K562 (cell line): ENCODE measurements around the gene CCL2. TPM values are rescaled to one million over a fixed set of nuclear protein-coding genes. Genes with fewer than 3 reads are reported as not detected.

ENCODE experiments used
- ATAC-seq: fragments of 200-7000 bp; cut with Tn5 transposase; 3 replicates; pipeline ENCODE4 v1.9.1; 2020; ENCODE audit warnings: moderate library complexity
- BruUV-seq: library from RNA; stranded (reverse); fragments of 400-500 nt; replicated peaks from 2 replicates; lab custom pipeline; 2021; lab: Mats Ljungman, UMichigan
- CTCF ChIA-PET: fragments of 300-600 bp; formaldehyde crosslinking; extraction: SDS; loops from one replicate; lab custom pipeline; 2021; ENCODE audit warnings: low intra/inter-chr PET ratio; lab: Yijun Ruan, JAX
- POLR2A ChIA-PET: fragments of 300-600, 350-650 bp; sonication (Branson Sonifier 250); formaldehyde crosslinking; extraction: SDS; loops from one replicate; lab custom pipeline; 2021; ENCODE audit warnings: antibody characterized with exemption, inconsistent platforms; lab: Yijun Ruan, JAX
- DNase-seq, 4 experiments: peaks; one replicate each; pipeline versions ENCODE4 v3.0.0 to v3.0.0-alpha.2; 2011 to 2018; ENCODE audit warnings: low spot score in 3 of 4, mixed read lengths in 3 of 4; ENCODE audit errors: extremely low read depth in 1 of 4
- FAIRE-seq: peaks from 2 replicates; lab custom pipeline; 2011; peaks lifted over from hg19 to GRCh38; lab: Jason Lieb, UNC
- H2AFZ ChIP-seq: 2 replicates; pipeline ENCODE4 v1.6.0; 2011; ENCODE audit warnings: low read depth, low read length, control low read depth, inconsistent platforms
- H3K27ac ChIP-seq: fragments of 200-600 bp; 3 replicates; pipeline ENCODE4 v1.8.0; 2011; ENCODE audit warnings: low read depth, mild to moderate bottlenecking, control low read depth, inconsistent platforms, low read length, moderate library complexity, mixed read lengths; ENCODE audit errors: extremely low read depth
- H3K27me3 ChIP-seq, 2 experiments: fragments of 300-600 bp in 1 of 2; 2 replicates in 1 of 2; 3 replicates in 1 of 2; pipeline versions ENCODE4 v1.6.0 to v1.8.0; 2011; ENCODE audit warnings: inconsistent platforms in 2 of 2, low read length in 2 of 2, mild to moderate bottlenecking in 1 of 2, mixed read lengths in 1 of 2, moderate library complexity in 1 of 2; ENCODE audit not compliant: control insufficient read depth in 2 of 2, insufficient read depth in 2 of 2
- H3K36me3 ChIP-seq: fragments of 300-600 bp; 3 replicates; pipeline ENCODE4 v1.8.0; 2011; ENCODE audit warnings: mild to moderate bottlenecking, low read length, inconsistent platforms; ENCODE audit not compliant: control insufficient read depth, insufficient read depth
- H3K4me1 ChIP-seq, 2 experiments: fragments of 200-600 bp in 1 of 2; replicated peaks in 1 of 2; 2 replicates in 1 of 2; 3 replicates in 1 of 2; pipeline versions ENCODE4 v1.5.1 to v1.8.0; 2011; ENCODE audit warnings: inconsistent platforms in 2 of 2, low read length in 2 of 2, mild to moderate bottlenecking in 1 of 2, mixed read lengths in 1 of 2, moderate library complexity in 1 of 2; ENCODE audit not compliant: control insufficient read depth in 2 of 2, insufficient read depth in 2 of 2
- H3K4me2 ChIP-seq: 2 replicates; pipeline ENCODE4 v1.6.1; 2011; ENCODE audit warnings: low read length, control low read depth, inconsistent platforms, mixed read lengths; ENCODE audit not compliant: insufficient read depth
- H3K4me3 ChIP-seq: fragments of 200-600 bp; sonication (generic), shearing (Covaris generic); 2 replicates; pipeline ENCODE4 v1.5.1; 2016; ENCODE audit warnings: control low read depth, inconsistent platforms
- H3K79me2 ChIP-seq: fragments of 200-600 bp; 3 replicates; pipeline ENCODE4 v1.8.0; 2011; ENCODE audit warnings: low read length, inconsistent platforms; ENCODE audit not compliant: control insufficient read depth, insufficient read depth
- H3K9ac ChIP-seq, 2 experiments: 2 replicates each; pipeline versions ENCODE4 v1.6.0 to v1.6.1; 2011; ENCODE audit warnings: low read depth in 2 of 2, low read length in 2 of 2, control low read depth in 1 of 2, inconsistent platforms in 1 of 2, mild to moderate bottlenecking in 1 of 2, mixed read lengths in 1 of 2; ENCODE audit not compliant: insufficient read depth in 1 of 2
- H3K9me1 ChIP-seq: one replicate; pipeline ENCODE4 v1.6.0; 2011; ENCODE audit warnings: inconsistent platforms, mild to moderate bottlenecking, low read length, moderate library complexity; ENCODE audit not compliant: control insufficient read depth, insufficient read depth
- H3K9me3 ChIP-seq: replicated peaks from 2 replicates; pipeline ENCODE4 v1.5.1; 2011; ENCODE audit warnings: low read depth, low read length, inconsistent platforms; ENCODE audit not compliant: control insufficient read depth, insufficient read depth
- H4K20me1 ChIP-seq: replicated peaks from 2 replicates; pipeline ENCODE4 v1.6.1; 2011; ENCODE audit warnings: low read length, inconsistent platforms, mixed read lengths; ENCODE audit not compliant: control insufficient read depth, insufficient read depth
- BCOR ChIP-seq: fragments of 450-650 bp; IDR thresholded peaks from 2 replicates; pipeline ENCODE4 v1.6.1; 2016
- CHAMP1 ChIP-seq: fragments of 450-650 bp; IDR thresholded peaks from 2 replicates; pipeline ENCODE4 v1.6.1; 2016; ENCODE audit warnings: mild to moderate bottlenecking
- ETS1 ChIP-seq: conservative IDR thresholded peaks from 2 replicates; pipeline ENCODE4 v1.6.1; 2011; ENCODE audit warnings: low read depth, mild to moderate bottlenecking, low read length; ENCODE audit not compliant: control insufficient read depth
- FIP1L1 ChIP-seq: fragments of 200-400 bp; formaldehyde crosslinking; IDR thresholded peaks from 2 replicates; pipeline ENCODE4 v1.6.1; 2018; ENCODE audit warnings: mild to moderate bottlenecking, low read depth, low read length; ENCODE audit not compliant: poor library complexity, severe bottlenecking
- KDM1A ChIP-seq, 2 experiments: fragments of 450-650 bp; IDR thresholded peaks; 2 replicates each; pipeline ENCODE4 v1.6.1; 2016; ENCODE audit warnings: mild to moderate bottlenecking in 2 of 2
- KHSRP ChIP-seq: fragments of 450-650 bp; IDR thresholded peaks from 2 replicates; pipeline ENCODE4 v1.6.1; 2017
- PRMT5 ChIP-seq: sonication (generic); formaldehyde crosslinking; IDR thresholded peaks from 2 replicates; pipeline ENCODE4 v1.5.0; 2020; ENCODE audit warnings: missing genetic modification reagents
- RBM25 ChIP-seq: fragments of 200-400 bp; formaldehyde crosslinking; IDR thresholded peaks from 2 replicates; pipeline ENCODE4 v1.6.1; 2018; ENCODE audit warnings: low read length, low read depth, moderate library complexity; ENCODE audit not compliant: severe bottlenecking
- TFAP4 ChIP-seq: sonication (generic); formaldehyde crosslinking; IDR thresholded peaks from 2 replicates; pipeline ENCODE4 v1.8.0; 2022; ENCODE audit warnings: missing genetic modification reagents, mild to moderate bottlenecking, moderate library complexity, borderline replicate concordance
- whole genome bisulfite sequencing: fragments of 100-300 bp; shearing (Covaris generic); methylation state at CpG from one replicate; pipeline ENCODE4 v1.1.6; 2016; ENCODE audit warnings: low coverage, mixed read lengths; ENCODE audit not compliant: insufficient coverage; ENCODE audit errors: missing lambda C conversion rate; 5-methylcytosine and 5-hydroxymethylcytosine counted together
- in situ Hi-C: fragments of 300-500 bp; cut with MboI; formaldehyde crosslinking; loops from 4 replicates; pipeline ENCODE4 v1.15.0; 2018; ENCODE audit warnings: inconsistent platforms, mixed read lengths
- intact Hi-C: fragments of 100-400 bp; cut with micrococcal nuclease; formaldehyde crosslinking; loops from 2 replicates; pipeline ENCODE4 v1.14.2; 2022
- polyA plus RNA-seq, 8 experiments: library from polyadenylated mRNA; depleted of rRNA in 4 of 8; stranded (reverse) in 5 of 8; unstranded in 3 of 8; fragments of >200 nt; fragmentation: Nextera tagmentation in 2 of 8; fragmentation: Illumina TruSeq in 1 of 8; extraction: Ambion mirVana in 2 of 8; extraction: Trizol in 1 of 8; gene quantifications; 2 replicates each; pipeline versions ENCODE4 v1.2.1 to v1.2.3, GENCODE V29; 2011 to 2014; ENCODE audit warnings: inconsistent platforms in 1 of 8, missing spikeins in 1 of 8
- total RNA-seq, 7 experiments: library from RNA; depleted of rRNA in 6 of 7; stranded (reverse); fragments of >200 nt in 6 of 7; fragmentation: Illumina TruSeq in 2 of 7; extraction: Trizol in 2 of 7; gene quantifications; 2 replicates each; pipeline versions ENCODE4 v1.2.1 to v1.2.3, GENCODE V29; 2011 to 2021; ENCODE audit warnings: low replicate concordance in 1 of 7

CCL2 gene
- total and polyA plus RNA-seq, 9 of the 15 experiments (the other 6 are each of a cell fraction or from before 2014, with no cell fraction given): 0.54 to 5.4 (median 0.88) TPM

- Histone ChIP-seq H3K79me2 (no peaks in the 10 kb centered on the region), H3K9me1 (no peaks in the 10 kb centered on the region), H3K27me3 (peaks cover 0 to 3% of the 10 kb centered on the region in 2 experiments; a peak in 3 of 5 replicates), H3K4me2 (no peak overlapping the region), H2AFZ (no peak overlapping the region), H3K27ac (no peak overlapping the region), H4K20me1 (peaks cover 2% of the 10 kb centered on the region; the same call in 1 of the 2 replicates), H3K4me1 (peaks cover 7 to 16% of the 10 kb centered on the region in 2 experiments; a peak in 4 of 5 replicates), H3K4me3 (no peak overlapping the region), H3K9ac (no peak overlapping the region), H3K9me3 (no peaks in the 10 kb centered on the region), H3K36me3 (no peaks in the 10 kb centered on the region)
- in situ Hi-C loops (no loop called here), intact Hi-C loops (no loop called here)
- BruUV-seq: no TSS peak
- ChIA-PET CTCF (no interaction called here), POLR2A (interaction anchor here (0.9 to 1.2 kb wide), 2 partner anchors 16 to 98 kb away, joined by 3 to 4 read pairs; no protein-coding TSS in a partner anchor)
- no peak for FAIRE-seq
- 0% methylated on average over 1 of the region's 1 CpG for WGBS
- ATAC-seq: no peak
- peak in 1 of 2 experiments; percentile 35; a peak in 1 of 4 replicates for TF ChIP-seq KDM1A (IDR thresholded peaks at IDR 0.05)
- TF ChIP-seq KHSRP: no peak
- no peak for TF ChIP-seq PRMT5 (CRISPR knock-in tag)
- peak; percentile 88 for TF ChIP-seq RBM25
- peak; percentile 68 for TF ChIP-seq BCOR
- no peak for DNase-seq
Measured at GRCh38 chr17:34255841-34256240, 756 bp downstream of the CCL2 start.

GRCh38 chr17:34257299-34257985 lies 2.4 kb downstream of the CCL2 start:
- DNase-seq: no peak
- Histone ChIP-seq H3K27ac (no peak overlapping the region), H2AFZ (no peak overlapping the region), H3K79me2 (no peaks in the 10 kb centered on the region), H3K9me1 (no peaks in the 10 kb centered on the region), H4K20me1 (0 out of 2 replicates have a peak, but pooled peaks cover 2% of the 10 kb centered on the region), H3K4me3 (no peak overlapping the region), H3K36me3 (no peaks in the 10 kb centered on the region), H3K4me2 (no peak overlapping the region), H3K9me3 (no peaks in the 10 kb centered on the region), H3K27me3 (no peaks in the 10 kb centered on the region; a peak in 2 of 5 replicates), H3K4me1 (peaks cover under 1 to 9% of the 10 kb centered on the region in 2 experiments; a peak in 4 of 5 replicates), H3K9ac (no peak overlapping the region)
- no peak for FAIRE-seq
- BruUV-seq: no TSS peak
- POLR2A ChIA-PET: interaction anchor here (0.7 kb wide), 1 partner anchor 19 kb away, joined by 3 read pairs; no protein-coding TSS in a partner anchor
- CTCF ChIA-PET: no interaction called here
- 0% methylated on average over 5 of the region's 5 CpGs for WGBS
- ATAC-seq: no peak
- intact Hi-C loops (no loop called here), in situ Hi-C loops (no loop called here)
- TF ChIP-seq TFAP4 (CRISPR knock-in tag) (no peak), CHAMP1 (no peak), FIP1L1 (no peak), ETS1 (no peak)
